Endothelial cell of umbilical vein (primary cell): ENCODE results near the gene NTNG1. TPM values are rescaled to one million over a fixed set of nuclear protein-coding genes. Genes with fewer than 3 reads are reported as not detected.

Experiments used
- BruUV-seq: library from RNA; stranded (reverse); fragments of 400-500 nt; replicated peaks from 2 replicates; lab custom pipeline; 2021; lab: Mats Ljungman, UMichigan
- CTCF ChIA-PET: fragments of 300-600, 350-600 bp; sonication (Branson Sonifier 250); formaldehyde crosslinking; loops from one replicate; lab custom pipeline; 2021; ENCODE audit warnings: antibody characterized with exemption, inconsistent platforms; lab: Charles Lee
- POLR2A ChIA-PET: fragments of 300-600, 350-600 bp; sonication (Branson Sonifier 250); formaldehyde crosslinking; loops from one replicate; lab custom pipeline; 2021; ENCODE audit warnings: antibody characterized with exemption, inconsistent platforms; lab: Charles Lee
- DNase-seq: peaks from one replicate; pipeline ENCODE4 v3.0.0-alpha.2; 2011; ENCODE audit warnings: low read depth, low spot score
- FAIRE-seq: peaks from 2 replicates; lab custom pipeline; 2011; peaks lifted over from hg19 to GRCh38; lab: Jason Lieb, UNC
- H2AFZ ChIP-seq: 2 replicates; pipeline ENCODE4 v1.6.0; 2012; ENCODE audit warnings: low read depth, low read length, control low read depth, inconsistent platforms
- H3K27ac ChIP-seq: 2 replicates; pipeline ENCODE4 v1.5.1; 2011; ENCODE audit warnings: low read depth, mild to moderate bottlenecking, control low read depth, low read length, moderate library complexity; ENCODE audit not compliant: insufficient read depth
- H3K27me3 ChIP-seq, 2 experiments: 2 replicates each; pipeline versions ENCODE4 v1.6.0 to v1.6.1; 2011; ENCODE audit warnings: low read length in 2 of 2, mixed read lengths in 1 of 2; ENCODE audit not compliant: control insufficient read depth in 2 of 2, insufficient read depth in 2 of 2
- H3K36me3 ChIP-seq, 2 experiments: 2 replicates in 1 of 2; 3 replicates in 1 of 2; pipeline ENCODE4 v1.5.1; 2011; ENCODE audit warnings: low read length in 2 of 2, mild to moderate bottlenecking in 1 of 2, moderate library complexity in 1 of 2; ENCODE audit not compliant: control insufficient read depth in 2 of 2, insufficient read depth in 2 of 2; ENCODE audit errors: extremely low read depth in 1 of 2
- H3K4me1 ChIP-seq: 3 replicates; pipeline ENCODE4 v1.5.1; 2011; ENCODE audit warnings: mild to moderate bottlenecking, low read length; ENCODE audit not compliant: control insufficient read depth, insufficient read depth; ENCODE audit errors: extremely low read depth
- H3K4me2 ChIP-seq: 2 replicates; pipeline ENCODE4 v1.6.1; 2011; ENCODE audit warnings: low read length, control low read depth, mixed read lengths; ENCODE audit not compliant: insufficient read depth
- H3K4me3 ChIP-seq, 3 experiments: fragments of 200-600 bp in 1 of 3; sonication (generic), shearing (Covaris generic) in 1 of 3; replicated peaks in 1 of 3; 2 replicates each; pipeline ENCODE4 v1.5.1; 2011 to 2016; ENCODE audit warnings: control low read depth in 3 of 3, low read length in 3 of 3, mild to moderate bottlenecking in 2 of 3, inconsistent platforms in 1 of 3, low read depth in 1 of 3, moderate library complexity in 1 of 3; ENCODE audit not compliant: insufficient read depth in 1 of 3
- H3K79me2 ChIP-seq: 2 replicates; pipeline ENCODE4 v1.6.0; 2012; ENCODE audit warnings: low read length, inconsistent platforms; ENCODE audit not compliant: control insufficient read depth, insufficient read depth
- H3K9ac ChIP-seq: replicated peaks from 2 replicates; pipeline ENCODE3; 2011; ENCODE audit warnings: low read length, control low read depth; ENCODE audit not compliant: insufficient read depth; ENCODE audit errors: extremely low read depth
- H3K9me1 ChIP-seq: replicated peaks from 3 replicates; pipeline ENCODE4 v1.6.0; 2011; ENCODE audit warnings: mild to moderate bottlenecking, low read length; ENCODE audit not compliant: control insufficient read depth, insufficient read depth; ENCODE audit errors: extremely low read depth
- H3K9me3 ChIP-seq: replicated peaks from 2 replicates; pipeline ENCODE4 v1.5.1; 2012; ENCODE audit warnings: low read length, inconsistent platforms; ENCODE audit not compliant: control insufficient read depth, insufficient read depth
- H4K20me1 ChIP-seq: replicated peaks from 2 replicates; pipeline ENCODE3; 2011; ENCODE audit warnings: mild to moderate bottlenecking, low read length; ENCODE audit not compliant: control insufficient read depth, insufficient read depth; ENCODE audit errors: extremely low read depth
- EZH2 ChIP-seq: IDR thresholded peaks from 2 replicates; pipeline ENCODE4 v1.6.1; 2012; ENCODE audit warnings: borderline replicate concordance, low read depth, mild to moderate bottlenecking, moderate library complexity, low read length, inconsistent platforms; ENCODE audit not compliant: severe bottlenecking
- FOS ChIP-seq: IDR thresholded peaks from 2 replicates; pipeline ENCODE4 v1.6.1; 2011; ENCODE audit warnings: mild to moderate bottlenecking, low read length, moderate library complexity, borderline replicate concordance; ENCODE audit not compliant: insufficient read depth
- GATA2 ChIP-seq: IDR thresholded peaks from 2 replicates; pipeline ENCODE4 v1.7.0; 2011; ENCODE audit warnings: low read depth, mild to moderate bottlenecking, moderate library complexity, mixed read lengths, low read length; ENCODE audit not compliant: insufficient read length, insufficient read depth
- JUN ChIP-seq: IDR thresholded peaks from 2 replicates; pipeline ENCODE4 v1.6.1; 2011; ENCODE audit warnings: borderline replicate concordance, low read depth; ENCODE audit not compliant: insufficient read length, insufficient read depth
- MAX ChIP-seq: IDR thresholded peaks from 2 replicates; pipeline ENCODE4 v1.6.1; 2011; ENCODE audit not compliant: insufficient read depth, insufficient read length
- MYC ChIP-seq: IDR thresholded peaks from one replicate; pipeline ENCODE4 v1.6.1; 2011; ENCODE audit warnings: mild to moderate bottlenecking, low read depth, low read length
- POLR2A ChIP-seq: IDR thresholded peaks from 2 replicates; pipeline ENCODE4 v1.6.1; 2012; ENCODE audit warnings: low read depth, mild to moderate bottlenecking, control low read depth, low read length
- POLR2AphosphoS5 ChIP-seq: IDR thresholded peaks from 2 replicates; pipeline ENCODE4 v1.6.1; 2012; ENCODE audit warnings: low read depth, mild to moderate bottlenecking, control low read depth, low read length, moderate library complexity; ENCODE audit not compliant: insufficient read depth
- dilution Hi-C: fragments of 300-500 bp; cut with MboI; formaldehyde crosslinking; loops from one replicate; pipeline ENCODE4 v1.15.0; 2019; ENCODE audit warnings: low sequenced_read_pairs; ENCODE audit not compliant: extremely low pct_ligation_motif_present
- intact Hi-C: fragments of 100-400 bp; cut with micrococcal nuclease; formaldehyde crosslinking; loops from one replicate; pipeline ENCODE4 v1.10.0; 2022
- polyA plus RNA-seq, 4 experiments: library from polyadenylated mRNA; depleted of rRNA in 3 of 4; stranded (reverse) in 3 of 4; unstranded in 1 of 4; fragments of >200 nt; gene quantifications; 2 replicates each; pipeline versions ENCODE4 v1.2.1 to v1.2.3, GENCODE V29; 2011 to 2012; ENCODE audit warnings: missing spikeins in 1 of 4
- total RNA-seq: library from RNA; stranded (reverse); gene quantifications from 2 replicates; pipeline ENCODE4 v1.2.3, GENCODE V29; 2021
- TF ChIP-seq, protein P1 (sequence below), 2 donors: IDR thresholded peaks; 1 replicate in 1 of 2; 2 replicates in 1 of 2; pipeline ENCODE4 v1.5.1; 2011; ENCODE audit warnings: low read length in 2 of 2, mild to moderate bottlenecking in 2 of 2, moderate library complexity in 2 of 2, control low read depth in 1 of 2, inconsistent platforms in 1 of 2, low read depth in 1 of 2; ENCODE audit not compliant: insufficient read depth in 1 of 2; ENCODE audit errors: extremely low read depth in 1 of 2

The NTNG1 gene
- total and polyA plus RNA-seq, 2 donors (not counting 3 experiments of a cell fraction or from before 2014, with no cell fraction given) = not detected

DNA sequence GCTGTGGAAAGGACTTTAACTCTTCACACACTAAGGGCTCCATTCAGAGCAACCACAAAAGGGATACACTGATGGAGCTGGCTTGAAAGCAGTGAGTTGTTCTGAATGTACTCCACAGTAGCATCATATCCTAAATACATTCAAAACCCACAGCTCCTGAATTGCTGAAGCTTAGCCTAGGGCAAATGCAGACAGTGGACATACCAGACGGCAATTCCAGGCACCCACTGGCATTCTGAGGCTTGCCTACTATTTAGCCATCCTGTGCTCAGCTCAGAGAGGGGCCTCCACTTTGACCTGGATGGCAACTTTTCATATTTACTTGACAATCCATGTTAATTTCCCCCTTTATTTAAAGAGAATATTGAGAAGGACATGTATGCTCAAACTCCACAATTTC is 303.5 kb downstream of the NTNG1 start:
- Histone ChIP-seq H3K9me3 (no peaks in the 10 kb centered on the region), H3K4me2 (no peak overlapping the region), H3K9me1 (no peaks in the 10 kb centered on the region), H3K27me3 (no peaks in the 10 kb centered on the region), H3K4me3 (no peak overlapping the region), H3K79me2 (no peaks in the 10 kb centered on the region), H3K36me3 (no peaks in the 10 kb centered on the region), H2AFZ (no peak overlapping the region), H4K20me1 (no peaks in the 10 kb centered on the region), H3K27ac (no peak overlapping the region), H3K9ac (no peak overlapping the region), H3K4me1 (no peaks in the 10 kb centered on the region)
- ChIA-PET CTCF (no interaction called here), POLR2A (no interaction called here)
- TF ChIP-seq MYC (no peak), FOS (no peak), JUN (no peak), POLR2AphosphoS5 (no peak), EZH2 (no peak), MAX (no peak), GATA2 (no peak), POLR2A (no peak)
- TF ChIP-seq, protein P1, sequence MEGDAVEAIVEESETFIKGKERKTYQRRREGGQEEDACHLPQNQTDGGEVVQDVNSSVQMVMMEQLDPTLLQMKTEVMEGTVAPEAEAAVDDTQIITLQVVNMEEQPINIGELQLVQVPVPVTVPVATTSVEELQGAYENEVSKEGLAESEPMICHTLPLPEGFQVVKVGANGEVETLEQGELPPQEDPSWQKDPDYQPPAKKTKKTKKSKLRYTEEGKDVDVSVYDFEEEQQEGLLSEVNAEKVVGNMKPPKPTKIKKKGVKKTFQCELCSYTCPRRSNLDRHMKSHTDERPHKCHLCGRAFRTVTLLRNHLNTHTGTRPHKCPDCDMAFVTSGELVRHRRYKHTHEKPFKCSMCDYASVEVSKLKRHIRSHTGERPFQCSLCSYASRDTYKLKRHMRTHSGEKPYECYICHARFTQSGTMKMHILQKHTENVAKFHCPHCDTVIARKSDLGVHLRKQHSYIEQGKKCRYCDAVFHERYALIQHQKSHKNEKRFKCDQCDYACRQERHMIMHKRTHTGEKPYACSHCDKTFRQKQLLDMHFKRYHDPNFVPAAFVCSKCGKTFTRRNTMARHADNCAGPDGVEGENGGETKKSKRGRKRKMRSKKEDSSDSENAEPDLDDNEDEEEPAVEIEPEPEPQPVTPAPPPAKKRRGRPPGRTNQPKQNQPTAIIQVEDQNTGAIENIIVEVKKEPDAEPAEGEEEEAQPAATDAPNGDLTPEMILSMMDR (IDR thresholded peaks at IDR 0.05; ENCODE audit: extremely low read depth in 1 of 2, insufficient read depth in 1 of 2, low read depth in 1 of 2, low read length in 2 of 2) = no peak
- intact Hi-C loops (no loop called here), dilution Hi-C loops (no loop called here)
- FAIRE-seq (no peak), DNase-seq (no peak)
- BruUV-seq = no TSS peak
